H1 (cell line): ENCODE measurements around the gene ZNF598. TPM values are rescaled to one million over a fixed set of nuclear protein-coding genes. Genes with fewer than 3 reads are reported as not detected.

Source experiments
- CHD7 ChIP-seq: fragments of 300-600 bp; sonication (generic); IDR thresholded peaks from 2 replicates; pipeline ENCODE4 v1.7.1; 2012; ENCODE audit warnings: low read length, moderate library complexity, mild to moderate bottlenecking, inconsistent platforms; ENCODE audit not compliant: insufficient replicate concordance
- EGR1 ChIP-seq: IDR thresholded peaks from 2 replicates; pipeline ENCODE4 v1.6.1; 2011; ENCODE audit warnings: low read depth, low read length, borderline replicate concordance
- GTF2F1 ChIP-seq: IDR thresholded peaks from 2 replicates; pipeline ENCODE4 v1.6.1; 2012; ENCODE audit warnings: low read depth, low read length, improper control_type of control experiment, borderline replicate concordance
- HDAC2 ChIP-seq, 2 experiments: fragments of 300-600 bp in 1 of 2; sonication (generic) in 1 of 2; IDR thresholded peaks; 2 replicates each; pipeline ENCODE4 v1.6.1; 2011 to 2012; ENCODE audit warnings: low read depth in 2 of 2, low read length in 2 of 2, mild to moderate bottlenecking in 2 of 2, moderate library complexity in 2 of 2, borderline replicate concordance in 1 of 2, inconsistent platforms in 1 of 2
- MAX ChIP-seq: IDR thresholded peaks from 2 replicates; pipeline ENCODE4 v1.6.1; 2012; ENCODE audit warnings: inconsistent platforms
- POLR2AphosphoS5 ChIP-seq: IDR thresholded peaks from 2 replicates; pipeline ENCODE4 v1.6.1; 2011; ENCODE audit warnings: low read depth, low read length
- POU5F1 ChIP-seq: IDR thresholded peaks from 2 replicates; pipeline ENCODE4 v1.6.1; 2011; ENCODE audit warnings: low read depth, mild to moderate bottlenecking, low read length, moderate library complexity
- RNF2 ChIP-seq: fragments of 200-900, 300-1000 bp; sonication (generic); IDR thresholded peaks from 2 replicates; pipeline ENCODE4 v1.7.1; 2016; ENCODE audit warnings: borderline replicate concordance, low read depth, mild to moderate bottlenecking, antibody characterized with exemption, low read length; ENCODE audit not compliant: poor library complexity, severe bottlenecking; ENCODE audit errors: missing control alignments
- SIX5 ChIP-seq: IDR thresholded peaks from 2 replicates; pipeline ENCODE4 v1.6.1; 2011; ENCODE audit warnings: mild to moderate bottlenecking, low read depth, low read length
- polyA plus RNA-seq, 7 experiments: library from polyadenylated mRNA; depleted of rRNA in 3 of 7; stranded (reverse) in 5 of 7; unstranded in 2 of 7; fragments of >200 nt in 5 of 7; fragments of 200-250 nt in 2 of 7; gene quantifications; 1 replicate in 5 of 7; 2 replicates in 1 of 7; 4 replicates in 1 of 7; pipeline versions ENCODE4 v1.2.1 to v1.2.3, GENCODE V29; 2011 to 2013; ENCODE audit warnings: missing spikeins in 2 of 7, mixed read lengths in 2 of 7
- total RNA-seq: library from RNA; stranded (reverse); fragmentation: NEBNext Ultra II Directional; extraction: Animal tissue kit (Norgen Biotek cat#: 25700); gene quantifications from 2 replicates; pipeline ENCODE4 v1.2.1, GENCODE V29; 2021

The ZNF598 gene
- total and polyA plus RNA-seq, 2 of the 8 experiments (the other 6 are each of a cell fraction or from before 2014, with no cell fraction given): 29.3 to 47.6 TPM

GRCh38 chr16:2047330-2048115, 37.9 kb upstream of the ZNF598 start, which contains the start of the genes NTHL1 and TSC2 (continued):
- TF ChIP-seq CHD7 (no peak), POU5F1 (no peak), POLR2AphosphoS5 (no peak), HDAC2 (IDR thresholded peaks at IDR 0.05; ENCODE audit: borderline replicate concordance in 1 of 2, low read depth in 2 of 2, low read length in 2 of 2) (no peak; a peak in 1 of 4 replicates), GTF2F1 (no peak), RNF2 (no peak), MAX (peak; percentile 59; the same call in 1 of the 2 replicates), SIX5 (peak; percentile 96), EGR1 (peak; percentile 53; the same call in 1 of the 2 replicates)
